Tibial nerve (tissue), 4 donors: ENCODE measurements around the gene SDCCAG8. TPM values are rescaled to one million over a fixed set of nuclear protein-coding genes. Genes with fewer than 3 reads are reported as not detected.

Source experiments
- DNase-seq, 2 donors: peaks; one replicate each; pipeline ENCODE4 v3.0.0-alpha.2; 2019; ENCODE audit warnings: low spot score in 2 of 2
- H3K27ac ChIP-seq, 4 donors: fragments of 200-600 bp; sonication (generic) in 3 of 4; one replicate each; pipeline ENCODE4 v1.5.1; 2017 to 2019; ENCODE audit warnings: mild to moderate bottlenecking in 1 of 4
- H3K27me3 ChIP-seq, 2 donors: fragments of 200-600 bp; sonication (generic) in 1 of 2; one replicate each; pipeline versions ENCODE4 v1.5.1 to v1.6.0; 2017 to 2019
- H3K36me3 ChIP-seq, 3 donors: fragments of 200-600 bp; sonication (generic); one replicate each; pipeline ENCODE4 v1.5.1; 2018 to 2019
- H3K4me1 ChIP-seq, 4 donors: fragments of 200-600 bp; sonication (generic) in 3 of 4; one replicate each; pipeline ENCODE4 v1.5.1; 2017 to 2019
- H3K4me3 ChIP-seq, 4 donors: fragments of 200-600 bp; sonication (generic) in 3 of 4; one replicate each; pipeline ENCODE4 v1.5.1; 2017 to 2019; ENCODE audit warnings: mild to moderate bottlenecking in 1 of 4, moderate library complexity in 1 of 4
- H3K9me3 ChIP-seq, 4 donors: fragments of 200-600 bp; sonication (generic) in 3 of 4; one replicate each; pipeline ENCODE4 v1.5.1; 2017 to 2019
- CTCF ChIP-seq, 5 experiments: fragments of 200-600 bp in 3 of 5; fragments of 450-650 bp in 2 of 5; sonication (generic) in 3 of 5; IDR thresholded peaks; one replicate each; pipeline ENCODE4 v1.5.1; 2016 to 2019; ENCODE audit warnings: antibody characterized with exemption in 5 of 5, mild to moderate bottlenecking in 3 of 5, moderate library complexity in 2 of 5
- EP300 ChIP-seq, 2 donors: sonication (generic); formaldehyde crosslinking; IDR thresholded peaks; one replicate each; pipeline ENCODE4 v1.6.1; 2017; ENCODE audit warnings: antibody characterized with exemption in 2 of 2, mild to moderate bottlenecking in 1 of 2
- POLR2A ChIP-seq, 2 donors: fragments of 450-650 bp; IDR thresholded peaks; one replicate each; pipeline ENCODE4 v1.6.1; 2017; ENCODE audit warnings: antibody characterized with exemption in 2 of 2, mild to moderate bottlenecking in 2 of 2, moderate library complexity in 2 of 2
- WGBS, 2 donors: methylation state at CpG; one replicate each; pipeline ENCODE4 v1.1.5; 2018; 5-methylcytosine and 5-hydroxymethylcytosine counted together
- total RNA-seq, 4 donors: library from RNA; depleted of rRNA; stranded (reverse); fragments of >200 nt; gene quantifications; one replicate each; pipeline ENCODE4 v1.1.0, GENCODE V29; 2016

SDCCAG8 gene
- total RNA-seq, 4 donors from 2014 or later, result 39.0 to 86.5 (median 56.0) TPM

GRCh38 chr1:243346016-243346415 is 90.2 kb downstream of the SDCCAG8 start:
- Histone ChIP-seq H3K4me3 (no peak overlapping the region), H3K27me3 (no peaks in the 10 kb centered on the region), H3K27ac (no peak overlapping the region), H3K4me1 (peaks cover 0 to 5% (median 2%) of the 10 kb centered on the region in 4 donors), H3K9me3 (no peaks in the 10 kb centered on the region), H3K36me3 (peaks cover 0 to 37% (median 0%) of the 10 kb centered on the region in 3 donors)
- no peak for TF ChIP-seq CTCF (IDR thresholded peaks at IDR 0.05)
- TF ChIP-seq POLR2A (IDR thresholded peaks at IDR 0.05), result no peak
- TF ChIP-seq EP300 (IDR thresholded peaks at IDR 0.05), result no peak
- 58 to 61% methylated on average over 3 of the region's 3 CpGs for WGBS, 2 donors
- DNase-seq, result no peak

- no peaks in the 10 kb centered on the region for H3K27me3 ChIP-seq
- H3K4me1 ChIP-seq, result peaks cover 0 to 5% (median 2%) of the 10 kb centered on the region in 4 donors
- H3K4me3 ChIP-seq, result no peak overlapping the region
- TF ChIP-seq EP300 (IDR thresholded peaks at IDR 0.05) (no peak), CTCF (IDR thresholded peaks at IDR 0.05) (no peak), POLR2A (IDR thresholded peaks at IDR 0.05) (no peak)
- H3K36me3 ChIP-seq, result peaks cover 0 to 42% (median 0%) of the 10 kb centered on the region in 3 donors
- WGBS, 2 donors, result 76 to 86% methylated on average over 3 of the region's 3 CpGs
- no peaks in the 10 kb centered on the region for H3K9me3 ChIP-seq
- no peak for DNase-seq
- no peak overlapping the region for H3K27ac ChIP-seq
These were observed 90.6 kb downstream of the SDCCAG8 start for GRCh38 chr1:243346468-243346867.

- no peak for DNase-seq
- no peaks in the 10 kb centered on the region for H3K27me3 ChIP-seq
- 96% methylated on average over 11 of the region's 11 CpGs for WGBS, 2 donors
- H3K9me3 ChIP-seq, result no peaks in the 10 kb centered on the region
- peaks cover 0 to 41% (median 0%) of the 10 kb centered on the region in 3 donors for H3K36me3 ChIP-seq
- no peak overlapping the region for H3K4me3 ChIP-seq
- H3K4me1 ChIP-seq, result peaks cover 0 to 5% (median 2%) of the 10 kb centered on the region in 4 donors
- no peak overlapping the region for H3K27ac ChIP-seq
- TF ChIP-seq EP300 (IDR thresholded peaks at IDR 0.05) (no peak), POLR2A (IDR thresholded peaks at IDR 0.05) (no peak), CTCF (IDR thresholded peaks at IDR 0.05) (no peak)
These were observed 92.5 kb downstream of the SDCCAG8 start for GRCh38 chr1:243348331-243348730.

- Histone ChIP-seq H3K27me3 (no peaks in the 10 kb centered on the region), H3K36me3 (peaks cover 0 to 41% (median 0%) of the 10 kb centered on the region in 3 donors), H3K4me1 (peaks cover 0 to 12% (median 2%) of the 10 kb centered on the region in 4 donors), H3K9me3 (no peaks in the 10 kb centered on the region), H3K4me3 (no peak overlapping the region), H3K27ac (no peak overlapping the region)
- 100% methylated on average over 1 of the region's 1 CpG for WGBS, 2 donors
- no peak for DNase-seq
- TF ChIP-seq EP300 (IDR thresholded peaks at IDR 0.05), result no peak
- TF ChIP-seq POLR2A (IDR thresholded peaks at IDR 0.05), result no peak
- TF ChIP-seq CTCF (IDR thresholded peaks at IDR 0.05), result no peak
These were observed 93.3 kb downstream of the SDCCAG8 start for GRCh38 chr1:243349128-243349527.

GRCh38 chr1:243351337-243351736 is 95.5 kb downstream of the SDCCAG8 start:
- 79 to 89% methylated on average over 2 of the region's 2 CpGs for WGBS, 2 donors
- Histone ChIP-seq H3K4me3 (no peak overlapping the region), H3K9me3 (no peaks in the 10 kb centered on the region), H3K27ac (no peak overlapping the region), H3K36me3 (peaks cover 0 to 39% (median 0%) of the 10 kb centered on the region in 3 donors), H3K4me1 (peaks cover 0 to 18% (median 0%) of the 10 kb centered on the region in 4 donors), H3K27me3 (no peaks in the 10 kb centered on the region)
- no peak for DNase-seq
- TF ChIP-seq POLR2A (IDR thresholded peaks at IDR 0.05), result no peak
- no peak for TF ChIP-seq CTCF (IDR thresholded peaks at IDR 0.05)
- TF ChIP-seq EP300 (IDR thresholded peaks at IDR 0.05), result no peak
